GM19324 (cell line): ENCODE results near the gene DTNBP1.

ENCODE experiments used
- ATAC-seq: cut with Tn5 transposase; IDR thresholded peaks from one replicate; pipeline ENCODE4 v1.9.1; 2021; ENCODE audit warnings: mild to moderate bottlenecking, moderate library complexity; ENCODE audit not compliant: unreplicated experiment, low FRiP score

Gene DTNBP1

DNA sequence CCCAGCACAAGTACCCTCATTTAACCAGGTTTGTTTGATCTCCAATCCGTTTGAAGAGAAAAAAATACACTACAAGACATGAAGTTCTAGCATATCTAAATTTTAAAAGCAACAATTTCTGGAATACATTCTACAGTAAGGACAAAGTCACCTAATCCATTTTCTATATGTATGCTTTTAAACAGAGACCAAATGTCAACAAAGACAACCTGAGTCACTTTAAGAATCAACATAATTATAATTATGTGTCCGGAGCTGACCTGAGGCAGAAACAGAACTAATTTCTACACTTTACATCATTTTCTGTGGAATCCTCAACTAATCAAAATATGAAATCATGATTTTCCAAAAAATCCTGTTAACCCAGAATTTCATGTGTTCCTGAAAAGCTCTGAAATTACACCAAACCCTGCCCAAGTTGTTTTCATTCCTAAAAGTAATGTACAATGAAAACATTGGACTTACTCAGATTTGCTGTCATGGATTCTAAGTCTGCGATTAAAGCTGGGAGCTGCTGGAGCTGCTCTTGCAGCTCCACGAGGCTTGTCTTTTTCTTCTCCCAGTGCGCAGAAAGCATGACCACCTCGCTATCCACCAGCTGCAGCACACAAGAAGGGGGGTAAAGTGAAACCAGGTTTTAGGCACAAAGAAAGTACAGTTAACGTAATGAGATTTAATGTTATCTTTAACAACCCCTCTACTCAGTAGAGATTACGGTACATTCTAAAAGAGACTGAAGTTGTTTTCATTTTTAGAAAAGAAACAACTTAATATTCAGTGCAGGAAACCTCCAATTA, 35.8 kb downstream of the DTNBP1 start:
- no peak for ATAC-seq

DNA sequence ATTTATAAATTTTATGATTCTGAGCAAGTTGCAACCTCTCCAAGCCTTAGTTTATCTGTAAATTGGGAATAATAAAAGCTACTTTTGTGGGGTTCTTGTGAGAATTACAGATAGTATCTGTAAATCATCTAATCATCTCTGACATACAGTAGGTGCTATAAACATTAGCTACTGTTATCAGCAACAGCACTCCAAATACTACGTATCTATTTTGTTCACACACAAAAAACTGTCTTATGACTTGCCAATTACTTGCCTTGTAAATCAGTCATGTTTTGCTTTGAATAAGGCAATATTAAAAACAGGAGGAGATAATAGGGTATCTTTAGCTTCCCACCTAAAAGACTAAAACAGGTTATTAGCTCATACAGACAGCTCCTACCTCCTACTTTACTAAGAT, 36.7 kb downstream of the DTNBP1 start:
- no peak for ATAC-seq

DNA sequence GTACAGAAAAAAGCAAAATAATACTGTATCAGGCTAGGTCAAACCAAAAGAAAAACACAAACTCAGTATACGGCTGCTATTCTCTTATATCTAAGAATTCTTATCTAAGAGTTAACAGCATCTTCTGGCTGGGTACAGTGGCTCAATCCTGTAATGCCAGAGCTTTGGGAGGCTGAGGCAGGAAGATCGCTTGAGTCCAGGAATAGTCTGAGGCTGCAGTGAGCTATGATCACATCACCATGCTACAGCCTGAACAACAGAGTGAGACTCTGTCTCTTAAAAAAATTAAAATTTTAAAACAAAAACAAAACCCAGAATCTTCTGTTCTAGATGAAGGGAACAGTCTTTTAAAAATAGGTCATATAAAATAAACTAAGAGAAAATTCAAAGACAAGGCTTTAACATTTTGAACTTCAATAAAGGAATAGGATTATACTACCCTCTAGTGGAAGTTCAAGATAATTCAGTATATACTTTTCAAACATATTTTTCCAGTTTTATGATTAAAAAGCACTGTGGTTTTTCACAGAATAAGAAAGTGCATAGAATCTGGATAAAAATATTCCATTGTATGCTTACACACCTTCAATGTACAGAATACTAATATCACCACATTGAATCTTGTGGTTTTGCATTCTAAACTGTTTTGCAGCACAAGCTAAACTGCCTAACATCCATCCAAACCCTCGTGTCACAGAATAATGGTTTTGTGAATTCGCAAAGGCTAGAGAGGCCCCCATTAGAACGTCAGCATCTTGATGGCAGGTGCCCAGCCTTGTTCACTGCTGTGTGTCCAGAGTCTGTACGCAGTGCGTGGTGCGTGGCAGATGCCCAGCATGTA, 39.3 kb downstream of the DTNBP1 start:
- no peak for ATAC-seq

DNA sequence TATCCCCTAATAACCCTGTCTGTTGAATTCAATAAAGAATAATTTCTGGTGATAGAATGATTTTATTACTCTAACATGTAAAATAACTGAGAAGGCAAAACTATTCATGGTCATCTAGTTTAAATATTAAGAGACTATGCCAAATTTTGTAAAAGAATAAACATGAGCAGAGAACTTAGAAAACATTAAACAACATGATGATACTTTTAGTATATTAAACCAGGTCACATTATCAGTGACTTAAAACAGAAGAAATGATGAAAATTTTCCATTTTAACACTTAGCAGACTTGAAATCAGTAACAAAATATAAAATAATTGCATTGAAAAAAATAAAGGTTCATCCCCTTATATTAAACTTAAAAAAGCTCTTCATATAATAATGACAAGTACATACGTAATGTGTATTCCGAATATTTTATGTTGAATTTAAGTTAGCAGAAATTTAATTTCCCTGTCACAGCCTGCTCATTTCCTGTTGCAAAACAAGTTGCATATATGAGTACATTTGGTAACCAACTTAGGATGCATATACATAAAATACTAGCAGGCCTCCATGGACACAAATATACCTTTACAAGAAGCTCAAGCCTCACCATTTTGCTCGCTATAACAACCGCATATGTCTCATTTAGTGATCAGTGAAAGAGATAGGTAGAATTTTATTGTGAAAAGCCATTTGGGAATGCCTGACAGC, 40.6 kb downstream of the DTNBP1 start:
- no peak for ATAC-seq

DNA sequence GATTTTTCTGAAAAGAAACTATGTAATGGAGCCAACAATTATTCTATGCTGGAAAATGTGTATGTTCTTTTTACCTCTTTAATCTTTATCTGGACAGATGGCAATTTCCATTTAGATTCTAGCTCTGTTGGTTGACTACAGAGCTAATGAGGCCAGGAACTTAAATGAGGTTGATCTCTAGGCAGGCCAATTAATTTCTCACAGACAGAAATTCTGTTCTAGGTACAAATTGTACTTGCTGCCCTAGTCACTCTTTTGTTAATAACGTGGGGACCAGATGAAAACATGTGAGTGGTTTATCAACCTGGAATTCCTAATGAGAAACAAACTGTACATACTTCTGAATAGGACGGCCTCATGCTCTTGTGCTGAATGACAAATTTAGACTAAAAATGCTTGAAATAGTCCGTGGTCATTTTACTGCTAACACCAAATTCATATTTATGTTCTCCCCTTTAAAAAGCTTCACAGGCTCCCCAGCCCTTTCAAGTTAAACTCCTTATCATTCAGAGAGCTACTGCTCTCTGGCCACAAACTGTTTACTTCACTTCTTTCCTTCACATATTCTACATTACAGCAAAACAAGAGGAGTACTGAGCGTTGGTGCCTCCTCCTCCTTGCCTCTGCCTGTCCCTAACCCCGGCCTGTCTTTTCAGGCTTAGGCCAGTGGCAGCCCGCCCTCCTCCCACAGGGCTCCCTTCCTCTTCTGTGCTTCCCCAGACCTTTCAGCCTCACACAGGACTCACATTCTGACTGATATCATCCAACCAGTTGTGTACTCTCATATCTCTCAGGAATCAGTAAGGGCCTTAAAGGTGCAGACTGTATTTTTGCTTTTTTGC, 41.4 kb downstream of the DTNBP1 start:
- ATAC-seq = no peak

DNA sequence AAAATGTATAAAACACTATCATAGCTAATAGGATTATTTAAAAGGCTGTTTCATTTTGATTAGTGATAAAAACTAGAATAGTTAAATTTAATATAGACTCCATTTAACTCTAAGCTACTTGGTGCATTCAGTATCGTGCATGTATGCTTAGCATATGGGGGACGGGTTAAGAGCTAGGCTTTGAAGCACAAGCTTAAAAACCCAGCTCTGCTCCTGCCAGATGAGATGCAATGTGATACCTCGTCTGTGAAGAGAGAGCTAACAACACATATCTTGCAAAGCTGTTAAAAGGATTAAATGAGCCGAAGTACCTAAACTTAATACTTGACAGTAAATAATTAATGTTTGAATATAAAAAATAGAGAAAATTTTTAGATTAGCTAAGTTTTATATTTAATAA, 42.2 kb downstream of the DTNBP1 start:
- no peak for ATAC-seq

DNA sequence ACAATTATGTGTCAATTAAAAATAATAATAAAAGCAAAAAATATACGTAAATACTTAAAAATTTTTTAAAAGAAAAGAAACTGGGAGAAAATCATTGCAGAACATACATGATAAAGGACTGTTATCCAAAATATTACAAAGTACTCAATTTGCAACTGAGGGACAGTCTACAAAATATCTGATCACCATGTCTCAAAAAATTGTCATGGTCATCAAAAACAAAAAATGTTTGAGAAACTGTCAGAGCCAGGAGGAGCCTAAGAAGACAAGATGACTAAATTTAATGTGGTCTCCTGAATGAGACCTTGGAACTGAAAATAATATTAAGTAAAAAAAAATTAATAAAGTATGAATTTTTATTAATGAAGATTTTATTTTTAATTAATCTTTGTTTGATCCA, 43.5 kb downstream of the DTNBP1 start:
- no peak for ATAC-seq

DNA sequence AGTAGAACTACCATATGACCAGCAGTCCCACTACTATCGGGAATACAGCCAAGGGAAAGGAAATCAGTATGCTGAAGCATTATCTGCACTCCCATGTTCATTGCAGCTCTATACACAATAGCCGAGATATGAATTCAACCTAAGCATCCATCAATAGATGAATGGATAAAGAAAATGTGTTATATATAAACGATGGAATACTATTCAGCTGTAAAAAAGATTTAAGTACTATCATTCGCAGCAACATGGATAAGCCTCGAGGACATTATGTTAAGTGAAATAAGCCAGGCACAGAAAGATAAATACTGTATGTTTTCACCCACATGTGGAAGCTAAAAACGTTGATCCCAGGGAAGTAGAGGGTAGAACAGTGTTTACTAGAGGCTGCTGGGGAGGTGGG, 44.1 kb downstream of the DTNBP1 start:
- no peak for ATAC-seq

DNA sequence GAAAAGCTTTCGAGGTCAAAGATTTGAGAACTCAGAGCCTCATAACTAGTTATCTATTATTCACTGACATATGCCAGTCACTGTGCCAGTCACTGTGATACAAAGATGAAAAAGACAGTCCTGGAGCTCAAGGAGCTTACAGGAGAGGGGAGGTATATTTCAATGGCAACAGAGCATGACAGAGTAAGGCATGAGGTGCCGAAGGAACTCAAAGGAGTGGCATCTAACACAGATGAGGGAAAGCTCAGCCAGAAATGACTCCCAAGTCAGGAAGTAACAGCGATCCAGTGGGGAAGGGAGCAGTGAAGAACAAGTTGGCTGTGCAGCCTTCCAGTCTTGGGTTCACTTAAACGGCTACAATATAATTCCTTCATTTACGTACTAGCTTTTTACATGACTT, 46.6 kb downstream of the DTNBP1 start:
- no peak for ATAC-seq

DNA sequence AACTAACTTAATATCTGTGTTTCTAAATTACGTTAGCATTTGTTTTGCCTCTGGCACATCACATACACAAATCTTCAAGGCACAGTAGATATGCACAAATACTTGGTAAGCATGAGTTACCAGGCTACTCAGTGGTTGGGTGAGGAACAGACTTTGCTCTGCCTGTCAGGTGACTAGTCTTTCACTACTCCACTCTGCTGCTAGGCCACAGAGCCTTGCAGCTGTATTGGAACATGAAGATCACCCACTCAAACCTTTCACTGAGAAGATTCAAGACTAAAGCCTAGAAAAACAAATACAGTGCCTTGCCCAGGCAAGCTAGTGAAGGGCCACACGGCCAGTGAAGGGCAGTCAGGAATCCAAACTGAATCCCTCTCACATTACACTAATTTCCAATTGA, 47.0 kb downstream of the DTNBP1 start:
- ATAC-seq = no peak

DNA sequence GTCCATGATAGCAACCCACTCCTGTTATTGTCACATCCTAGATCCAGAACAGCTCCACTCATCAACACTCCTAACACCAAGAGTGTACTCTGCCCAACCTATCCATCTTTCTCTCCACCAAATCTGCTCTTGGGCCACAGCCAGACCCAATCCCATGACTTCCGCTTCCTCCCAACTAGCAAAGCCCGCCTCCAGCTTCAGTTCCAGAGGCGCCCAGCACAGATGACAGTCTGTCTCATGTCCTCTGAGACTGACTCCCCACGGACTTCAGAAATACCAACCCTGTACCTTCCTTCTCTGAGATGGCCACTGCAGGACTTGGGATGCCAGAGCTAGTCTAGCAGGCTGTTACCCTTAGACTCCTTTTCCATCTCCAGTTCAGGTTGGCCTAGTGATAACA, 48.6 kb downstream of the DTNBP1 start:
- ATAC-seq = no peak

DNA sequence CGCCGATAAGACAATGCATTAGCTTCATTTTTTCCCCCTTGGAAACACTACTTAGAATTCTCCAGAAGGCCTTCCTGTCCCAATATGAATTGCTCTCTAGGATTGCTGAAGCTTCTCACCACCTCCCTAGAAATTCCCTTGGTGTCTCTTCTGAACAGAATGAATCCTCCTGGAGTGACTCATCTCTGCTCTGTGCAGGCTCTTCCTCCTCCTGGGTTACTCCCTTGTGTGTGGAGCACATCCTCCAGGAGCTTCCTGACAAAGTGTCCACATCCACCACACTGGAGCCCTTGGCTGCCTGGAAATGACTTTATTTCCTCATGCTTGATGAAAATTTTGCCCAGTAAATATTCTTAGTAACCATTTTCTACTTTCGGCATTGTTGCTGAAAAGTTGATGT, 54.4 kb downstream of the DTNBP1 start:
- no peak for ATAC-seq

DNA sequence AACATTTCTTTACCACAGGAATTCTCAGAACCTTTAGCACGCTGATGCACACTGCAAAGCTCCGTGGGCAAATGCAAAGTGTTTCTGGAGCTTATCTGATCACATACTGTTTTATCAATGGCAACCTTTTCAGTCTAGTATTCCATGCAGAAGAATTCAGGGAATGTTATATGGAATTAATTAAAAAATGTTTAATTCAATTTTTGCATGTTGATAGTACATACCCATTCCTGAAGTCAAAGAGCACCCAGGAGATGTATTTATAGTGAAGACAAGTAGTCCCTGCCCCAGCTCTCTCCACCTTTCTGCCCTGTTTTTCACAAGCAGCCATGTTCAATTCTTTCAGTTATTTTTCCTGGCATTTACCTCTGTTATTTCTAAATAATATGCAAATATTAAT, 55.2 kb downstream of the DTNBP1 start:
- no peak for ATAC-seq

DNA sequence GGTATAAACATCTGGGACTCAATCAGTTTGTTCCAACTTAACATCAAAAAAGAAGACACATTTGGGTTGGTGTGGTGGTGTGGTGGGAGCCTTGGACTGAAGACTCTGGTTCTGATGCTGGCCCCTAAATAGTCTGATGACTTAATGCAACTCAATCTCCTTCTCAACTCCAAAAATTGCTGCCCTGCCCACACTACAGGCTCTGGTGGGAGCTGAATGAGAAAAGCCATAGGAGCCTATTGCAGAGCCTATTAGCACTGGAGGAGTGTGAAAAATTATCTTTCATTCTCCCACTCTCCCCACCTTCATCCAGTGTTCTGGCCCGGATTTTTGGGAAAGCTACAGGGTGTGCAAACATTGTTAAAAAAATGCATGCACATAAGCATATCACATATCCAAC, 56.5 kb downstream of the DTNBP1 start:
- no peak for ATAC-seq

DNA sequence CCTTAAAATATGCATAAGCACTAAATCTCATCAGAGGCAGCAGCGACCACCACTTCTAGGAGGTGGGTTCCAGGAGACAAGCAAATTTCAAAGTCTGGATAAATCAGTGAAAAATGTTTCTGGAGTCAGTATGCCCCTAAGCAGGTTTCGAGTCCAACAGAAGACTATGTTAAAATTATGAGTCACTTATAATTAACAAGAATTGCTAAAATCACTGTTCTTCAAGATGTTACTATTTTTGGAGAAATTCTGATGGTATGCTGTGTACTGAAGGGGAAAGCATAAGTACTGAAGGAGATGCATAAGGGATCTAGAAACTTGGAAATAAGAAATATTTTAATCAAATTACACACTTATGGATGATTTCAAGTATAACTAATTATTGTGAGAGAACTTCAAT, 58.0 kb downstream of the DTNBP1 start:
- no peak for ATAC-seq

DNA sequence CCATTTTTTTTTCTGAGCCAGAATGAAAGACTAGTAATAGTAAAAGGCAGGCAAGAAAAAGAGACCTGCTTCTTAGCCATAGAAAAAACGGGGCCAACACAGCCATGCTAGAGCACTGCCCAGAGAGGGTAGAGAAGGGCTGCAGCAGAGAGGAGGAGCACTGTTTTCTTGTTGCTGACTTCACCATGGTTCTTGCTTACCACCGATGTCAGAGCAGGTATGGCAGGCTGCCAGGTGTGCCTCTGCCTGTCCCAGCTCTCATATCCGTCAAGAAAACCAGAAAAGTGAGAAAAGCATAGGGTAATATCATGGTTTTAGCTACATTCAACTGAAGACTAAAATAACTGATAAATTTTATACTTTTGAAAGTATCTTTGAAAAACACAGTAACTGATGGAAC, 60.7 kb downstream of the DTNBP1 start:
- ATAC-seq = no peak

DNA sequence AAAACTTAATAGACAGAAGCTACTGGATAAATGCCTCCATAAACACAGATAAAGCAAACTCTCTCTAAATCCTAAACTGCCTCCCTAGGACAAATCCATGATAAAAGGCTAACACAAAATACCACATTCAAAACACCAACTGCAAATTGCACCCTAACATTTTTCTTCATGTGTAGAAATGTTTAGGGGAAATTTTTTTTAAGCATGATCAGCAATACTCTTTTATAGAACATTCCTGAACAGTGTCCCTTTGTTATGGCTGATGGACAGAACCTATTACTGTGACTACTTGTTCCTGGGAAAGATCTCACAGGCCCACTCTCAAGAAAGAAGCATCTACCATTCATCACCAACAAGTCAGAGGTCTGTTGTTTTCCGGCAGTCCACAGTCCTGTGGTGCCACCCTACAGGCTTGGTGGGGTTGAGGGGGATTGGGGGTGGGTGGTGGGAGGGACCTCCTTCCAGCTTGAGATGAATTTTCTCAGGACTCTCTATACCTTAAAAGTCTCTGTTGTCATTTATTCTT, 64.5 kb downstream of the DTNBP1 start:
- no peak for ATAC-seq

DNA sequence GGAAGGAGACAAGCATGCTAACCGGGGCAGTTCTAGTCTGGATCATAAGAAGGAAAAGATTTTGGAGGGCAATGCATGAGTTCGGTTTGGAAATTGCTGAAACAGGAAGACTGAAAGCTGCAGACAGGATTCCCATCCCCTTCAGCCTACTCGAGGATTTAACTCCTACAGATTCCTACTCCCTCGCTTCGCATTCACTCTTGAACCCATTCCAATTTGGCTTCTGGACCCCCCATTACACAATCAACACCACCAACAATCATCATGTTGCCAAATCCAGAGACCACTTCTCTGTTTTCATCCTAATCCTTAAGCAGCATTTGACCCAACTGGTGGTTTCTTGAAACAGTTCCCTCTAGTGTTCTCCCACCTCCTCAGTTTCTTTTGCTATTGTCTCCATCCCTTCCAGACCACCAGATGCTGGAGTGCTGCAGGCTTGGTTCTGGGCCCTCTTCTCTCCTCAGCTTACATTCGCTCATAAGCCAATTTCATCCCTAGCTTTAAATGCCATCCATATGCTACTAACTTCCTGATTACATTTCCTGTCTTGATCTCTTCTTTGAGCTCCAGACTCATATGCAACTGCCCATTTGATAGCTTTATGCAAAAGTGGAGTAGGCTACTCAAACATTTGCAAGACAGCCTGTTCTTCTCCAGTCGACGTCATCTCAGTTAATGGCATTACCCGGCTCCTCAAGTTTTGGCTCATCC, 66.5 kb downstream of the DTNBP1 start:
- ATAC-seq = no peak

DNA sequence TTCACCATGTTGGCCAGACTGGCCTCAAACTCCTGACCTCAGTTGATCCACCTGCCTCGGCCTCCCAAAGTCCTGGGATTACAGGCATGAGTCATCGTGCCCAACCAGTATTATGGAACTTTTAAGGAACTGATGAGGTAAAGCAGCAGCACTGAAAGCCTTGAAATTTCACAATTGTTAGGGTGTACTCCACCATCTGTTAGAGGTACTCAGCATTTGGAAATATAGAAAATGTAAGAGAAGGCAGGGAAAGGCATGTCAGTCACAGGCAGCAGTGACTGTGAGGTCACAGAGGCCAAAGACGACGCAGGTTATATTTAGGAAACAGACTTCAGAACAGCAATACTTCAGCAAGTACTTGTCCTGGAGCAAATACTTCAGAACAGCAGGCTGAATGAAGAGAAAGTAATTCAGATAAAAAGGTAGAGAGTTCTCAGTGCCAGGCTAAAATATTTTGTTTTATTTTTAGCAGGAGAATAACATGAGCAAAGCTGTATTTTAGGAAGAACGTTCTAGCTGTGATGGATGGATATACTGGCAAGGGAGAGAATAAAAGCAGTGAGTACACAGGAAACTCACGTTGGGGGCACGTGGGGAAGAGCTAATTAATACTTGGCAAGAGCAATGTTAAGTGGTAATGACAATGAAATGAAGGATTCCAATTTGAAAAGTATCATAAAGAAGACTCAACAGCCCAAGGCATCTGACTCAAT, 67.2 kb downstream of the DTNBP1 start:
- ATAC-seq = no peak
